AG04450 (cell line): Measurements from ENCODE around the gene SLC51A. TPM values are rescaled to one million over a fixed set of nuclear protein-coding genes. Genes with fewer than 3 reads are reported as not detected.

Experiments used
- CTCF ChIA-PET: fragments of 300-600, 350-600 bp; formaldehyde crosslinking; extraction: SDS; loops from one replicate; lab custom pipeline; 2022; ENCODE audit warnings: antibody characterized with exemption, inconsistent platforms; lab: Charles Lee
- POLR2A ChIA-PET: fragments of 350-600 bp; formaldehyde crosslinking; extraction: SDS; loops from one replicate; lab custom pipeline; 2021; ENCODE audit warnings: antibody characterized with exemption, inconsistent platforms; lab: Yijun Ruan, JAX
- DNase-seq: peaks from one replicate; pipeline ENCODE4 v3.0.0-alpha.2; 2011; ENCODE audit warnings: low read depth, low spot score
- H3K27ac ChIP-seq: one replicate; pipeline ENCODE4 v1.5.1; 2012; ENCODE audit warnings: low read depth, low read length, control low read depth
- H3K27me3 ChIP-seq: one replicate; pipeline ENCODE4 v1.6.0; 2012; ENCODE audit warnings: low read length; ENCODE audit not compliant: control insufficient read depth, insufficient read depth
- H3K4me3 ChIP-seq: 2 replicates; pipeline ENCODE4 v1.5.1; 2011; ENCODE audit warnings: mild to moderate bottlenecking, low read depth, low read length, control low read depth
- H3K9me3 ChIP-seq: 2 replicates; pipeline ENCODE4 v1.5.1; 2012; ENCODE audit warnings: low read length; ENCODE audit not compliant: control insufficient read depth, insufficient read depth
- polyA plus RNA-seq: library from polyadenylated mRNA; depleted of rRNA; stranded (reverse); fragments of >200 nt; gene quantifications from 2 replicates; pipeline ENCODE4 v1.2.3, GENCODE V29; 2011
- TF ChIP-seq, protein P1 (sequence below): IDR thresholded peaks from 2 replicates; pipeline ENCODE4 v1.5.1; 2011; ENCODE audit warnings: low read depth, low read length, control low read depth, inconsistent platforms

The SLC51A gene
- polyA plus RNA-seq, 1 experiment, result not detected

DNA sequence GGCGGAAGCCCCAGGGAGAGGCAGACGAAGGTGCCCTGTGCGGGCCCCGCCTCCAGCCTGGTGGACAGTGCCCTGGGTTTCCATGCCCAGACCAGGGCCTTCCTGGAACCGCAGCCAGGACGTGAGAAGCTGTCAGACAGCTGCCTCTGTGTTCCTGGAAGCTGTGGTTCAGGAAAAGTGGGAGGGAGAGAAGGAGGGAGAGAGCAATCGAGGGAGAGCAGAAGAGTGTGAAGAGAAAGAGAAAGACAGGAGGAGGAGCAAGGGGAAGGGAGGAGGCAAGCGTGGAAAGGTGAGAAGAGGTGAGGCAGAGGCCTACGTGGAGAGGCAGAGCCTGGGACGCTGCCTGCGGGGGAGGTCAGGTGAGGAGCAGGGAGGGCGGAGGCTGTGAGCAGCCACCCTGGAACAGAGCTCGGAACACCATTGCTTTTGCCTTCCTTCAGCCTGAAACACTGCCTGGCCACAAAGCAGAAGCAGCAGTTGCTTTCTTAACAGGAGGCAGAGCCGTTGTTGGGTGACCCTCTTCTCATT is 23.7 kb upstream of the SLC51A start:
- no peak overlapping the region for H3K27ac ChIP-seq
- no peak overlapping the region for H3K4me3 ChIP-seq
- no peaks in the 10 kb centered on the region; the same call in 1 of the 2 replicates for H3K9me3 ChIP-seq
- DNase-seq, result no peak
- CTCF ChIA-PET, result interaction anchor here (1.3 to 1.9 kb wide), 2 partner anchors 119 to 120 kb away, joined by 5 to 7 read pairs; no protein-coding TSS in a partner anchor
- TF ChIP-seq, protein P1, sequence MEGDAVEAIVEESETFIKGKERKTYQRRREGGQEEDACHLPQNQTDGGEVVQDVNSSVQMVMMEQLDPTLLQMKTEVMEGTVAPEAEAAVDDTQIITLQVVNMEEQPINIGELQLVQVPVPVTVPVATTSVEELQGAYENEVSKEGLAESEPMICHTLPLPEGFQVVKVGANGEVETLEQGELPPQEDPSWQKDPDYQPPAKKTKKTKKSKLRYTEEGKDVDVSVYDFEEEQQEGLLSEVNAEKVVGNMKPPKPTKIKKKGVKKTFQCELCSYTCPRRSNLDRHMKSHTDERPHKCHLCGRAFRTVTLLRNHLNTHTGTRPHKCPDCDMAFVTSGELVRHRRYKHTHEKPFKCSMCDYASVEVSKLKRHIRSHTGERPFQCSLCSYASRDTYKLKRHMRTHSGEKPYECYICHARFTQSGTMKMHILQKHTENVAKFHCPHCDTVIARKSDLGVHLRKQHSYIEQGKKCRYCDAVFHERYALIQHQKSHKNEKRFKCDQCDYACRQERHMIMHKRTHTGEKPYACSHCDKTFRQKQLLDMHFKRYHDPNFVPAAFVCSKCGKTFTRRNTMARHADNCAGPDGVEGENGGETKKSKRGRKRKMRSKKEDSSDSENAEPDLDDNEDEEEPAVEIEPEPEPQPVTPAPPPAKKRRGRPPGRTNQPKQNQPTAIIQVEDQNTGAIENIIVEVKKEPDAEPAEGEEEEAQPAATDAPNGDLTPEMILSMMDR, result no peak
- POLR2A ChIA-PET, result no interaction called here
- H3K27me3 ChIP-seq, result no peaks in the 10 kb centered on the region

DNA sequence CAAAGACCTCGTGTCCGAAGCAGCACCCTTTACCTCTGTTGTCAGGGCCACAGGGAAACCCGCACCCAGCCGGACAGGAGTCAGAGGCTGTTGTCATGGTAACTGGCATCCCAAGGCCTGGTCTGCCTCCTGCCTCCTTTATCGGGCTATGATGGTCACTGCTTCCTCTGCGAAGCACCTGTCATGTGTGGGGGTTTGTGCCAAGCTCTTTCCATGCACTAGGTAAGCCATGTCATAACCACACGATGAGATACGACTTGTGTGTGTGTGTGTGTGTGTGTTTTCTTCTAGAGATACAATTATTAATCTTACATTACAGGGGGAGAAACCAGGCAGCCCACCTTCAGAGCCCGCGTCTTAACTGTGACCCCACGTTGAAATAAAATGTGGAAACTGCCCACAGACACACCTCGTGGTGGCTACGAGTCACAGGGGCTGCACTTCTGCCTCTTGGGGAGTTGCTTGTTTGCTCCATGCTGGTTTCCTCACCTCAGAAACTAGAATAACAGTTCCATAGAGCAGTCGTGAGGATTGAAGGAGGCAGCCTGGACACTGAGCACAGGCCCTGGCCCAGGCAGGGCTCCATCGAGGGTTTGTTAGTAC is 23.1 kb upstream of the SLC51A start:
- CTCF ChIA-PET, result interaction anchor here (1.3 to 1.9 kb wide), 2 partner anchors 119 to 120 kb away, joined by 5 to 7 read pairs; no protein-coding TSS in a partner anchor
- no peak overlapping the region for H3K4me3 ChIP-seq
- TF ChIP-seq, protein P1, result no peak
- no peaks in the 10 kb centered on the region; the same call in 1 of the 2 replicates for H3K9me3 ChIP-seq
- H3K27me3 ChIP-seq, result no peaks in the 10 kb centered on the region
- H3K27ac ChIP-seq, result no peak overlapping the region
- no peak for DNase-seq
- POLR2A ChIA-PET, result no interaction called here

DNA sequence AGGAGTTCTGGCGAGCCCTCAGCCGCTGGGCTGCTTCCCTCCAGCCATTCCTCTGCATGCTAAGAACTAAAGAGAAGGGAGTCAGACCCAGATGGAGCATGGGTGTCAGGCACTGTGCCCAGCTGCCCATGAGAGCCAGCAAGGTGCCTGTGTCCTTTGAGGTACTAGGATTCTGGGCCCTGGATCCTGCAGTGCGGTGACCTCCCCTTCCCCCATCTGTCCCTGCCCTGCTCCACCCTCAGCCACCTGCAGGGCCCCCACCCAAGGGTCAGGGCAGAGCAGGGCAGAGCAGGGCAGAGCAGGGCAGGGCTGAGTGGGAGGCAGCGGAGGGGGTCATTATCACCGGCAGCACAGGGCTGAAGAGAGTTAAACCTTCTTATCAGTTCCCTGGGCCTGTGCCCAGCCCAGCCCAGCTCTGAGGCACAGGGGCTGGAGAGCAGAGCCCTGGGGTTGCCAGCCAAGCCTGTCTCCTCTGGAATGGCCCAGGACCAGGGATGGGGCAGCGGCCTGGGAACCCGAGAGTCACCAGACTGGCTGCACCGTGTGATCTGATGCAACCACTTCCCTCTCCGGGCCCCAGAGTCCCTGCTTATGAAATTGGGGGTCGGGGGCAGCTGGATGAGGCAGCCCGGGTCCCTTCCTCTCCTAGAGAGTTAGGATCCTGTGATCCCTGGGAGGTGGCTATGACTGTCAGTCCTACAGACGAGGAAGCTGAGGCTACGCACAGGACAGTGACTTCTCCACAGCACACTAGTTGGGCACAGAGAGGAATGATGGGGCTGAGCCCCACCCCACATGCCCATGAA is 22.4 kb upstream of the SLC51A start:
- DNase-seq, result no peak
- CTCF ChIA-PET, result interaction anchor here (9.1 kb wide), 1 partner anchor 121 kb away, joined by 185 read pairs; no protein-coding TSS in a partner anchor
- Histone ChIP-seq H3K4me3 (no peak overlapping the region), H3K27me3 (no peaks in the 10 kb centered on the region), H3K9me3 (no peaks in the 10 kb centered on the region; the same call in 1 of the 2 replicates), H3K27ac (no peak overlapping the region)
- POLR2A ChIA-PET, result no interaction called here
- TF ChIP-seq, protein P1, result no peak

DNA sequence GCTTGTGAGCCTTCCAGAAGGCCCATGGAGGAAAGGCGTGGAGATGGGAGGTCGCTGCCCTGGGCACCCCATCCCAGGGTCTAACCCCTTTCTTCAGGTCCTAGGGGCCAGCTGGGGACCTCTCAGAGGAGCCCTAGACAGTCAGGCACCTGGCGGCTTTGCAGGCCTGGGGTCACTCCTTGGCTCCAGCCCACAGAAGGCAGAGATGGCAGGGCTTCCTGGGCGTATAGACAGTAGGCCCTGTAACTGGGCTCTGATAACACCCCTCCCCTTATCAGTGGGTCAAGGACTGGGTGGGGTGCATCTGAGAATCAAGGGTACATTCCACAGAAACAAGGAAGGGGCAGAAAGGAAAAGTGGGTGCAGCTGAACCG is 21.8 kb upstream of the SLC51A start:
- no peak overlapping the region for H3K4me3 ChIP-seq
- no peaks in the 10 kb centered on the region; the same call in 1 of the 2 replicates for H3K9me3 ChIP-seq
- H3K27me3 ChIP-seq, result no peaks in the 10 kb centered on the region
- ChIA-PET CTCF (interaction anchor here (0.7 to 9.1 kb wide), 2 partner anchors 122 to 328 kb away, joined by 3 to 185 read pairs; no protein-coding TSS in a partner anchor), POLR2A (no interaction called here)
- DNase-seq, result no peak
- TF ChIP-seq, protein P1, result no peak
- H3K27ac ChIP-seq, result no peak overlapping the region
